WTC11 (cell line): Measurements from ENCODE around the gene ILK. TPM values are rescaled to one million over a fixed set of nuclear protein-coding genes. Genes with fewer than 3 reads are reported as not detected.

ENCODE experiments used
- ATAC-seq: fragments of 200-7000 bp; cut with Tn5 transposase; 2 replicates; pipeline ENCODE4 v1.10.0; 2021; ENCODE audit warnings: mild to moderate bottlenecking, moderate library complexity
- CTCF ChIA-PET: fragments of 300-600 bp; sonication (Branson Sonifier 250); formaldehyde crosslinking; loops from one replicate; lab custom pipeline; 2021; ENCODE audit warnings: antibody characterized with exemption; lab: Charles Lee
- POLR2A ChIA-PET: fragments of 350-600 bp; sonication (Branson Sonifier 250); formaldehyde crosslinking; loops from one replicate; lab custom pipeline; 2021; ENCODE audit warnings: antibody characterized with exemption; lab: Charles Lee
- DNase-seq: peaks from one replicate; pipeline ENCODE4 v3.0.0; 2021; ENCODE audit warnings: low spot score
- H3K27ac Mint-ChIP-seq: 2 replicates; pipeline ENCODE4 v1.8.0; 2021; ENCODE audit warnings: mixed read lengths
- H3K27me3 Mint-ChIP-seq: 2 replicates; pipeline ENCODE4 v1.8.0; 2021; ENCODE audit warnings: low read depth, mild to moderate bottlenecking, moderate library complexity, mixed read lengths
- H3K36me3 Mint-ChIP-seq: 2 replicates; pipeline ENCODE4 v1.8.0; 2021; ENCODE audit warnings: mixed read lengths
- H3K4me1 Mint-ChIP-seq: 2 replicates; pipeline ENCODE4 v1.8.0; 2022; ENCODE audit warnings: mixed read lengths
- H3K4me3 Mint-ChIP-seq: 2 replicates; pipeline ENCODE4 v1.8.0; 2021; ENCODE audit warnings: mild to moderate bottlenecking, moderate library complexity, mixed read lengths
- H3K9me3 Mint-ChIP-seq: 2 replicates; pipeline ENCODE4 v1.8.0; 2021; ENCODE audit warnings: mixed read lengths
- AFF4 ChIP-seq: sonication (generic); formaldehyde crosslinking; IDR thresholded peaks from 2 replicates; pipeline ENCODE4 v1.8.1; 2023; ENCODE audit warnings: mild to moderate bottlenecking, missing genetic modification reagents, borderline replicate concordance
- E2F4 ChIP-seq: sonication (generic); formaldehyde crosslinking; IDR thresholded peaks from 2 replicates; pipeline ENCODE4 v1.8.1; 2022; ENCODE audit warnings: low read depth, mild to moderate bottlenecking, moderate library complexity, missing genetic modification reagents, borderline replicate concordance
- E2F5 ChIP-seq: sonication (generic); formaldehyde crosslinking; IDR thresholded peaks from 2 replicates; pipeline ENCODE4 v1.8.1; 2022; ENCODE audit warnings: mild to moderate bottlenecking, moderate library complexity, missing genetic modification reagents
- EMX1 ChIP-seq: fragments of 250-450 bp; sonication (Bioruptor Pico); IDR thresholded peaks from 2 replicates; pipeline ENCODE4 v1.8.0; 2021; ENCODE audit warnings: mild to moderate bottlenecking
- FOXK1 ChIP-seq: sonication (generic); formaldehyde crosslinking; IDR thresholded peaks from 2 replicates; pipeline ENCODE4 v1.8.0; 2022; ENCODE audit warnings: mild to moderate bottlenecking, moderate library complexity, missing genetic modification reagents
- JUN ChIP-seq: sonication (generic); formaldehyde crosslinking; IDR thresholded peaks from 2 replicates; pipeline ENCODE4 v1.8.0; 2023; ENCODE audit warnings: mild to moderate bottlenecking, missing genetic modification reagents
- MLX ChIP-seq: sonication (generic); formaldehyde crosslinking; IDR thresholded peaks from 2 replicates; pipeline ENCODE4 v1.8.1; 2023; ENCODE audit warnings: mild to moderate bottlenecking, missing genetic modification reagents, moderate library complexity
- NFATC4 ChIP-seq: fragments of 250-450 bp; sonication (Bioruptor Pico); IDR thresholded peaks from 2 replicates; pipeline ENCODE4 v1.9.0; 2021; ENCODE audit warnings: mild to moderate bottlenecking
- NFE2L1 ChIP-seq: sonication (generic); formaldehyde crosslinking; IDR thresholded peaks from 2 replicates; pipeline ENCODE4 v1.8.1; 2023; ENCODE audit warnings: missing genetic modification reagents
- NFYB ChIP-seq: sonication (generic); formaldehyde crosslinking; conservative IDR thresholded peaks from 2 replicates; pipeline ENCODE4 v1.8.0; 2022; ENCODE audit warnings: low read depth, missing genetic modification reagents
- NR1H2 ChIP-seq: sonication (generic); formaldehyde crosslinking; IDR thresholded peaks from 2 replicates; pipeline ENCODE4 v1.9.0; 2021; ENCODE audit warnings: mild to moderate bottlenecking, moderate library complexity, missing genetic modification reagents
- OVOL2 ChIP-seq: fragments of 250-450 bp; sonication (Bioruptor Pico); IDR thresholded peaks from 2 replicates; pipeline ENCODE4 v1.9.0; 2021; ENCODE audit warnings: mild to moderate bottlenecking, borderline replicate concordance
- RORB ChIP-seq: fragments of 250-450 bp; sonication (Bioruptor Pico); IDR thresholded peaks from 2 replicates; pipeline ENCODE4 v1.9.0; 2021; ENCODE audit warnings: mild to moderate bottlenecking
- SMAD3 ChIP-seq: sonication (generic); formaldehyde crosslinking; IDR thresholded peaks from 2 replicates; pipeline ENCODE4 v1.8.0; 2022; ENCODE audit warnings: missing genetic modification reagents, mild to moderate bottlenecking, borderline replicate concordance
- SMAD4 ChIP-seq: sonication (generic); formaldehyde crosslinking; IDR thresholded peaks from 2 replicates; pipeline ENCODE4 v1.8.0; 2022; ENCODE audit warnings: mild to moderate bottlenecking, missing genetic modification reagents
- SP1 ChIP-seq: sonication (generic); formaldehyde crosslinking; conservative IDR thresholded peaks from 2 replicates; pipeline ENCODE4 v1.8.1; 2022; ENCODE audit warnings: missing genetic modification reagents
- TEAD1 ChIP-seq: sonication (generic); formaldehyde crosslinking; IDR thresholded peaks from 2 replicates; pipeline ENCODE4 v1.8.0; 2022; ENCODE audit warnings: mild to moderate bottlenecking, missing genetic modification reagents
- ZBTB43 ChIP-seq: sonication (generic); formaldehyde crosslinking; IDR thresholded peaks from 2 replicates; pipeline ENCODE4 v1.8.1; 2023; ENCODE audit warnings: mild to moderate bottlenecking, missing genetic modification reagents
- ZMAT4 ChIP-seq: fragments of 250-450 bp; sonication (Bioruptor Pico); IDR thresholded peaks from 2 replicates; pipeline ENCODE4 v1.9.0; 2021; ENCODE audit warnings: mild to moderate bottlenecking
- ZNF121 ChIP-seq: sonication (generic); formaldehyde crosslinking; IDR thresholded peaks from 2 replicates; pipeline ENCODE4 v1.8.0; 2023; ENCODE audit warnings: missing genetic modification reagents
- ZNF138 ChIP-seq: sonication (generic); formaldehyde crosslinking; conservative IDR thresholded peaks from 2 replicates; pipeline ENCODE4 v1.8.1; 2022; ENCODE audit warnings: mild to moderate bottlenecking, moderate library complexity, missing genetic modification reagents
- ZNF396 ChIP-seq: fragments of 250-450 bp; sonication (Bioruptor Pico); IDR thresholded peaks from 2 replicates; pipeline ENCODE4 v1.8.0; 2021; ENCODE audit warnings: mild to moderate bottlenecking, moderate library complexity, borderline replicate concordance
- ZNF416 ChIP-seq: fragments of 250-450 bp; sonication (Bioruptor Pico); IDR thresholded peaks from 2 replicates; pipeline ENCODE4 v1.9.0; 2021; ENCODE audit warnings: mild to moderate bottlenecking, inconsistent platforms
- ZNF423 ChIP-seq: fragments of 250-450 bp; sonication (Bioruptor Pico); IDR thresholded peaks from 2 replicates; pipeline ENCODE4 v2.1.2; 2022; ENCODE audit warnings: mild to moderate bottlenecking, moderate library complexity
- total RNA-seq: library from RNA; stranded (reverse); gene quantifications from 3 replicates; pipeline ENCODE4 v1.2.3, GENCODE V29; 2021

The ILK gene
- total RNA-seq, 1 experiment from 2014 or later: 97.7 TPM

- no peak overlapping the region for H3K4me3 Mint-ChIP-seq
- POLR2A ChIA-PET: interaction anchor here (0.9 kb wide), 1 partner anchor 44 kb away, joined by 3 read pairs; no protein-coding TSS in a partner anchor
- no peaks in the 10 kb centered on the region for H3K4me1 Mint-ChIP-seq
- no peaks in the 10 kb centered on the region for H3K27me3 Mint-ChIP-seq
- H3K36me3 Mint-ChIP-seq: no peaks in the 10 kb centered on the region
- TF ChIP-seq FOXK1 (CRISPR knock-in tag) (no peak), JUN (CRISPR knock-in tag) (no peak), NFATC4 (CRISPR knock-in tag) (no peak), ZNF138 (CRISPR knock-in tag) (no peak), NFYB (no peak), ZMAT4 (no peak), SMAD3 (CRISPR knock-in tag) (no peak)
- no peak overlapping the region for H3K27ac Mint-ChIP-seq
- DNase-seq (no peak), ATAC-seq (no peak)
- H3K9me3 Mint-ChIP-seq: no peaks in the 10 kb centered on the region
- CTCF ChIA-PET: interaction anchor here (1.0 to 1.6 kb wide), 2 partner anchors 20 to 36 kb away, joined by 4 to 8 read pairs; partner anchors contain the start of gene TAF10
These were observed 44.3 kb downstream of the ILK start for GRCh38 chr11:6647836-6648235.

- no peak for ATAC-seq
These were observed 44.9 kb downstream of the ILK start for GRCh38 chr11:6648501-6648900.

More at GRCh38 chr11:6648501-6648900, 44.9 kb downstream of the ILK start:
- no peaks in the 10 kb centered on the region for H3K27me3 Mint-ChIP-seq
- ChIA-PET POLR2A (no interaction called here), CTCF (no interaction called here)
- TF ChIP-seq TEAD1 (CRISPR knock-in tag) (no peak), EMX1 (CRISPR knock-in tag) (no peak), NR1H2 (no peak), AFF4 (CRISPR knock-in tag) (no peak), SP1 (CRISPR knock-in tag) (no peak), ZNF396 (CRISPR knock-in tag) (no peak), RORB (no peak), NFATC4 (CRISPR knock-in tag) (no peak), E2F5 (CRISPR knock-in tag) (no peak), ZMAT4 (no peak), ZNF121 (CRISPR knock-in tag) (no peak), ZBTB43 (CRISPR knock-in tag) (no peak), NFE2L1 (CRISPR knock-in tag) (no peak), MLX (CRISPR knock-in tag) (no peak), OVOL2 (no peak), ZNF423 (no peak), SMAD4 (CRISPR knock-in tag) (no peak), ZNF416 (CRISPR knock-in tag) (no peak), E2F4 (CRISPR knock-in tag) (no peak)
- H3K4me1 Mint-ChIP-seq: no peaks in the 10 kb centered on the region
- H3K27ac Mint-ChIP-seq: no peak overlapping the region
- H3K9me3 Mint-ChIP-seq: no peaks in the 10 kb centered on the region
- H3K36me3 Mint-ChIP-seq: no peaks in the 10 kb centered on the region
- no peak overlapping the region for H3K4me3 Mint-ChIP-seq
- DNase-seq: no peak
